ENCODE results near the gene CCHCR1. TPM values are rescaled to one million over a fixed set of nuclear protein-coding genes. Genes with fewer than 3 reads are reported as not detected.
A peak's percentile ranks its signal among the peaks of the same experiment; 100 is the strongest.

Gene CCHCR1
- total RNA-seq, 1 donor from 2014 or later = 16.3 TPM

DNA sequence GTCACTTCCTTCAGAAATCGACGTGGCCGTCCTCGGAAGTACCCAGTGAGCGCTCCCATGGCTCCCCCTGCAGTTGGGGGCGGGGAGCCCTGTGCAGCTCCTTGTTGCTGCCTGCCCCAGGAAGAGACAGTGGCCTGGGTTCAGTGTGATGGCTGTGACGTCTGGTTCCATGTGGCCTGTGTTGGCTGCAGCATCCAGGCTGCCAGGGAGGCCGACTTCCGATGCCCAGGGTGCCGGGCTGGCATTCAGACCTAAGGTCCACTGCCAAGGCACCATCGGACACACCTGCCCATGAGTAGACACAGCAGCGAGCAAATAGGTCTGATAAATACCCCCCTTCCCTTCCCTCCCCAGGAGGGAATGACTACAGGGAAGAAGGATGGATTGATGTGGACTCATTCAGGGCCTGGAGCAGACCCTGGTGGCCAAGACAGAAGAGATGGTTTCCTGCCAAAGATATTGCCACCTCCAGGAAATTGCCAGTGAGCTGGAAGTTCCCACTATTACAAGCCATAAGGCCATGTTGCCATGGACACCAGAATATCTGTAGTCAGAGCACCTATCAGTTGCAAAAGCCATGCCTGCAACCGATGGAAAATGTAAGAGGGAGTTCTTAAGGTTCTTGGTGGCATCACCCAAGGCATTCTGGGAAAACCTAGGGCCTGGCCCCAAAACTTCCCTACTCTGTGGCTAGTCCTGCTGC, 5.0 kb upstream of the CCHCR1 start:
- DNase-seq (ENCODE audit: low read depth, low spot score) = no peak

DNA sequence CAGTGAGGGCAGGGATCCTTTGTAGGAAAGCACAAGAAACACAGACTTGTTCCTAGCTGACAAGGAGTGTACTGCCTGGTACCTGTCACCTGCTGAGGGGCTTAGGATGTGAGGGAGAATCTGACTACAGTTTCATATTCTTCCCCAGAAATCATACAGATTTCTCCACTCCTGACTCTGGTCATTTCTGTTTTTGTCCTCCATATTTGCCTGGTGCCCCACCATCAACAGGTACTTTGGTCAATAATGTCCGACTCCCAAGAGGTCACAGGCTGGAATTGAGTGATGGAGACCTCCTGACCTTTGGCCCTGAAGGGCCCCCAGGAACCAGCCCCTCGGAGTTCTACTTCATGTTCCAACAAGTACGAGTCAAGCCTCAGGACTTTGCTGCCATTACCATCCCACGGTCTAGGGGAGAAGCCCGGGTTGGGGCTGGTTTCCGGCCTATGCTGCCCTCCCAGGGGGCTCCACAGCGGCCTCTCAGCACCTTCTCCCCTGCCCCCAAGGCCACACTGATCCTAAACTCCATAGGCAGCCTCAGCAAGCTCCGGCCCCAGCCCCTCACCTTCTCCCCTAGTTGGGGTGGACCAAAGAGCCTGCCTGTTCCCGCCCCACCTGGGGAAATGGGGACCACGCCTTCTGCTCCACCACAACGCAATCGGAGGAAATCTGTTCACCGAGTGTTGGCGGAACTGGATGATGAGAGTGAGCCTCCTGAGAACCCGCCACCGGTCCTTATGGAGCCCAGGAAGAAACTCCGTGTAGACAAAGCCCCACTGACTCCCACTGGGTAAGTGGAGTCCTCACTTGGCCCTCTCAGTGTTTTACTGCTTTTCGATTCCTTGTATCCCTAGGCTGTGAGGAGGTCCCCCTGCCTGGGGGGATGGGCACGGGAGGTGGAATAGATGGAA, 3.9 kb upstream of the CCHCR1 start:
- DNase-seq (ENCODE audit: low read depth, low spot score) = no peak

DNA sequence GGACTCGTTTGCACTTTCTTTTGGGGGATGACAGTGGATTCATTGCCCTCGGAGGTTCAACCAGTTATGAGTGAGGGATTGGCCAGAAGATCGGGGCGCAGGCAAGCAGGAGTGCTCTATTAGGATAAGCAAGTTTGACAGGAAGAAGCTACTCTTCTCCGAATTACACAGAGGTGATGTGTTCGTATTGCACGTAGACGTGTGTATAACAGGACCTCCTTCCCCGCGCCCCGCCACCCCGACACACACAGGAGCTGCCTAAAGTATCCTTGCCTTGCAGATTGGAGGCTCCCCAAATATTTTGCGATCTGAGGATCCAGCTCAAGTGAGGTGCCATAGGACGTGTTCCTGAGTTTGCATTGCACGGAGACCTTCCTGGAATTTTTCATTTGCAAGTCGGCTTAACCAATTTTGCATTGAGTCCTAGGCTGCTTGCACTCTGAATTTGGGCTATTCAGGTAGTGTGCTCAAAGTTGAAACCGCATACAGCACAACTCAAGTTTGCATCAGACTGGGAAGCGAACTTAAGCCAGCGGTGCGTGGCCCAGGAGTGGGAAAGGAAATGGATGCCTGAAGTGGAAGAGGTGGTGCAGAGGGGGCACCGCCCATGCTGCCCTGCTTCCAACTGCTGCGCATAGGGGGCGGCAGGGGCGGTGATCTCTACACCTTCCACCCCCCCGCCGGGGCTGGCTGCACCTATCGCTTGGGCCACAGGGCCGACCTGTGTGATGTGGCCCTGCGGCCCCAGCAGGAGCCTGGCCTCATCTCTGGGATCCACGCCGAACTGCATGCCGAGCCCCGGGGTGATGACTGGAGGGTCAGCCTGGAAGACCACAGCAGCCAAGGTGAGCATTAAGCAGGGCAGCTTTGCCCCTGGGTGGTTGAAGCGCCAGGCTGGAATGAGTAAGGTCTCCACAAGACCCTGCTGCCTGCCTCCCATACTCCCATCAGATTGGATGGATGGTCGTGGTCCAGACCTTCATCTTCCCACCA, 1.6 kb upstream of the CCHCR1 start:
- DNase-seq (ENCODE audit: low read depth, low spot score) = no peak

DNA sequence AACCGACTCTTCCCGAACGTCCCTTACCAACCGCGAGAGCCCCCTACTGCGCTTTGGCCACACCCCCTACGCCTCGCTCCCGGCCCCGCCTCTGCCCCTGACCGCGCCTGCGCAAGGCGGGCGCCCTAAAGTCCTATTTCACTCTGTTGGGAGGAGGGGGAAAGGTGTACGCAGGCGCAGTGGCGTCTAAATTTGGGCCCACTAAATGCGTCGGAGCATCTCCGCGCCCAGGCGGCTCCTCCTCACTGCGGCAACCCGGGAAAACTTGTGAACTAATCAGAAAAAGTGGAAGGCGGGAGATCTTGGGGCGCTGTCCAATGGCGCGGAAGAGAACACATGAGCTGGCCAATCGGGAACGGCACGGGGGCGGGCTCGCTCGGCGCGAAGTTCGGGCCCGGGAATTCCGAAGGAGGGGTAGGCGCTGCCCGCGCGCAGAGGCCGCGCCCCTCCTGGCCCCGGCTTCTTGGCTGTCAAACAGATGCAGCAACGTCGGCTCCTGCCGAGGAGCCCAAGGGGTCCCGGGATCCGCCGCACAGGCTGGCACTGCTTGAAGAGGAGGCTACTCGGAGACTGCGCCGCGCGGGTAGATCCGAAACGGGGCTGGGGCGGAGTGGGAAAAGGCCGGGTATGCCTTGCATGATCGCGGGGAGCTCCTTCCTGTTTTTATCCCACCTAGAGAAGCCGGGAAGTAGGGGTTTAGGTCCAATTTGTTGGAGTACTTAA, 699 bp upstream of the CCHCR1 start, which contains the start of gene TCF19:
Gene TCF19 (plus strand): TSS at position 450 of the 723 bp plus-strand sequence. CDS start 881 bp downstream, outside the sequence.
- peak; percentile 95 for DNase-seq (ENCODE audit: low read depth, low spot score)

DNA sequence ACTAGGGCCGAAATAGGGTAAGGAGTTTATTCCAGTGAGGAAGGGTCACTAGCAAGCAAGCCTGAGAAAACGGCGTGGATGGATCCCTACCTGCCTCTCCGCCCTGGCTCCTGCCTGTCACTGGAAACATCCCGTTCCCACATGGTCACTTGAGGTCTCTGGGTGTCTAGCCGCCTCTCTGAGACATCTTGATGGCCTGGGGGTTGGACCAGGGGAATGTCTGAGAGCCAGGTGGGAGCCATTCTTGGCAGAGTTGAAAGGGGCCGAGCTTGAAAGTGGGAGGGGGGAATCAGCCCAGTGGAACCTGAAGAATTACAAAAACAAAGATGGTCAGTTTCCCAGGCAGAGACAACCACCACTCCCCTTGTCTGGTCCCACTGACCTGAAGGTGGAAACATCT, 961 bp downstream of the CCHCR1 start:
- no peak for DNase-seq (ENCODE audit: low read depth, low spot score)

DNA sequence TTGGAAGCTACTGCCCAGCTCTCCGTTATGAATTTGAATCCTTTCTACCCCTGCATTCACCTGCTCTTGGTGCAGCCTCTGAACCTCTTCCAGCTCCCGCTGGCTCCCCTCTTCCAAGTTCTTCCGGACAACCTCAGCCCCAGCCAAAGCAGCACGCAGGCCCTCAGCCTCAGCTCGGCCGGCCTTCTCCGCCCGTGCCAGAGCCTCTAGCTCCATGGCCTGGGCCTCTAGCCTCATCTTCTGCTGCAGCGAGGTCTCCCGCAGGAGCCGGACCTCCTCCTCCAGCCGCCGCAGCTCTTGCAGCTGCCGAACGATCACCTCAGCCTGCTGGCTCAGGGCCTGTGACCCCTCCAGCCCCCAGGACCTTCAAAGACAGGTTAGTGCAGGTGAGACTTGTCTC, 3.2 kb downstream of the CCHCR1 start:
- DNase-seq (ENCODE audit: low read depth, low spot score) = no peak

DNA sequence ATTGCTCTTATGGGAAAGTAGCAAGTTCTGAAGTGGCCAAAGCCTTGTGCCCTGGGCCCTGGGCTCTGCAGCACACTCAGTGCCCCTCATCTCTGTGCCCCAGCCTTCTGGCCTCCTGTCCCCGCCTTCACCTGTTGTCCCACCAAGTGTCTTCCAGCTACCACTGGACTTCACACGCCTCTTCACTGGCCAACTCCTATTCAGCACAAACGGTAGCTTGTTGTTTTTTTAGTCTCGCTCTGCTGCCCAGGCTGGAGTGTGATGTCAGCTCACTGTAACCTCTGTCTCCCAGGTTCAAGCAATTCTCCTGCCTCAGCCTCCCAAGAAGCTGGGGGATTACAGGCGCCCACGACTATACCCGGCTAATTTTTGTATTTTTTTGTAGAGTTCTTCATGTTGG, 4.8 kb downstream of the CCHCR1 start:
- DNase-seq (ENCODE audit: low read depth, low spot score) = no peak

DNA sequence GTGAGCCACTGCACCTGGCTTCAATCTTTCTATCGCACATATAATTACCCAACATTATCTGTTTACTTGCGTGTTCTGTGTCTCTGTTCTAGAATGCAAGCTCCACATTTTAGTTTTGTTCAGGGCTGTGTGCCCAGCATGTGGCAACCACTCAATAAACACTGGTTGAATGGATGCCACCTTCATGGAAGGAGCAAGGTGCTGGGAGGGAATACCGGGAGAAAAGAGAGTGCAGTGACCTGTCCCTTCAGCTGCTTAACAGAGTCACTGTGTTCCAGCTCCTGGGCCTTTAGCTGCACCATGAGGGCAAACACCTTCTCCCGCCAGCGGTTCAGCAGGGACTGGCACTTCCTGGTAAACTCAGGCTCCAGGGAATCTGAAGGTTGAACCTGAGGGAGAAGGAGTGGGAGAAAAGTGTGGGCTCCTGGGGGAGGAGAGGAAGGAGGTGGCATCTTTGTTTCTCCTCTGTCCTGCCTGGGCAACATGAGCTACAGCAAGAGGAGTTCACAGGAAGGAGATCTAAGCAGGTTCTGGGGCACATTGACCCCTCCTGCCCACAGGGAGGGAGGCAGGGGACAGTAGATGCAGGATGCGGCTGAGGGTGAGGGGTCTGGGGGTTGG, 7.7 kb downstream of the CCHCR1 start:
- DNase-seq (ENCODE audit: low read depth, low spot score) = no peak

DNA sequence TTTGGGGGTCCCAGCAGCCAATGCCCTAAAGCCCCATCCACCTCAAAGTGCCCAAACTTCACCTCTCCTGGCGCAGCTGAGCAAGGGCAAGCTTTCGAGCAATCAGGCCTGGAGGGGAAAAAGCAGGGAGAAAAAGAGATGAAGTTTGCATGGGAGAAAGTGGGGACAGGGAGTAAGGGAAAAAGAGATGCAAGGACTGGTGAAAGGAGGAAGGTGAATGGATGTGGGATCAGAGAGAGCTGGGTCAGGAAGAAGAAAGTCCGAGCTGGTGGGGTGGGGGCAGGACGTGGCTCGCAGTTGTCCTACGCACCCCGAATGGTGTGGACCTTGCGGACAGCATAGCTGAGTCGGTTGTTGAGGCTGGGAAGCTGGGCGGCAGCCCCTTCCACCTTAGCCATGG, 12.2 kb downstream of the CCHCR1 start:
- DNase-seq (ENCODE audit: low read depth, low spot score) = no peak

DNA sequence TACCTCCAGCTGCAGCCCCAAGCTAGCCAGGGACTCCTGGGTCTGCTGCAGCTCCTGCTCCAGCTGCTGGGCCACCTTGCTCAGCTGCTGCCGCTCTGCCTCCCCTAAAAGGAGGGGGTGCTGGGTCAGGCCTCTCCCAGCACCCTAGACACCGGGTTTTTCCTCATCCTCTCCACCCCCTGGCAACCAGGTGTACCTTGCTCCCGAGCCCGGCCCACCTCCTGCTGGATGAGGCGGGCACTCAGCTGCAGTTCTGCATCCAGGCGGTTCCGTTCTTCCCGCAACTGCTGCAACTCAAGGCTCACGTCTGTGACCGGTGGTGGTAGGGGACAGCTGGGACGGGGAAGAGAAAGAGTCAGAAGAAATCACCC, 12.6 kb downstream of the CCHCR1 start:
- DNase-seq (ENCODE audit: low read depth, low spot score) = no peak

DNA sequence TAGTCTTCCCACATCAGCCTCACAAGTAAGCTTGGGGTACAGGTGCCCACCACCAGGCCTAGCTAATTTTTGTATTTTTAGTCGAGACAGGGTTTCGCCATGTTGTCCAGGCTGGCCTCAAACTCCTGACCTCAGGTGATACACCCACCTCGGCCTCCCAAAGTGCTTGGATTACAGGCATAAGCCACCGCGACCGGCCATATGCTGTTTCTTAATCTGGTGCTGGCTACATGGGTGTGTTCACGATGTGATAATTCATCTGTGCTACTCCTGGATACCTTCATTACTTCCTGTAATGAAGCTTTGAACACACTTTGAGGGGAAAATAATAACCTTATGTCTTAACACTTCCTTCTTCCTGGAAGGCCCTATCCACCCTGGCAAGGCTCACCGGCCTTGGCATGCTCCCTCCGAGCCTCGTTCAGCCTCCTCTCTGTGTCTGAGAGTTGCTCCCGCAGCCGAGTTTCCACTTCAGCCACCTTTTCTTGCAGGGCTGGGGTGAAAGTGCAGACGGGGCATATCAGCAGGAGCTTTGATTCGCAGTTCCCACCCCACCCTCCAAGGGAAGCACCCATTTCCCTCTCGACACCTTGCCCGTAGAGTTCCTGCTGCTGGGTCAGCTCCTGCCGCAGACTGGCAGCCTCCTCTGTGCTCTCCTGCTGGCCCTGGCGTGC, 13.2 kb downstream of the CCHCR1 start:
- no peak for DNase-seq (ENCODE audit: low read depth, low spot score)

DNA sequence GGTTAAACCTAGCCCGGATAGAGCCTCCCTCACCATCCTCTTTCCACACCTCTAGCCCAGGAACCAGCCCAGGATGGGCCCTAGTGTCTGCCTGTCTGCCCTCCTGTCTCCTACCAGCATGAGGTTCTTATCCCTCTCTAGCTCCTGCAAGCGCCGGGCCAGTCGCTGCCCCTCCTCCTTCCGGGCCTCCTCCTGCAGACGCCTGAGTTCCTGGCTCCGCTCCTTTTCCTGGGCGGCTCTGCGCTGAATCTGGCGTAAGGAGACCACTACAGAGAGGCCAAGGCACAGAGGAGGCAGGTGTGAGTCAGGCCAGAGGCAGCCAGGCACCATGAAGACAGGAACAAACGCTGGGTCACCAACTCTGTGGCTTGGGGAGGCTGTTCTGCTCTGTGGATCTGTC, 14.5 kb downstream of the CCHCR1 start:
- DNase-seq (ENCODE audit: low read depth, low spot score) = no peak

DNA sequence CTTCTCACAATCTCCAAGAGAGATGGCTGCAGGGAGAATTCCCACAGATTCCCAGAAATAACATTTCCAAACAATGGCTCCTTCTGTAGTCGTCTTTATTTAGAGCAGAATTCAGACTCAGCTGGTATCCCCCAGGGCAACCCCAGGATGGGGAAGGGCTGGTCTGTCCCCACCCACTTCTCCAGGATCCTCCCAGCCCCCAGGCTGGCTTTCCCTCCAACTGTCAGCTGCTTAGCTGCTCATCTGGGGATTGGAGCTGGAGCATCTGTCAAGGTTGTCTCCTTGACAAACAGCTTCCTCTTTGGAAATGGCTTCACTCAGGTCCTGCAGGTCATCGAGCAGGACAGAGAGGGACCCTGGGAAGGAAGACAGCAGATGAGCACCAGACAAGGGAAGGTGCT, 15.2 kb downstream of the CCHCR1 start:
- DNase-seq (ENCODE audit: low read depth, low spot score) = no peak

DNA sequence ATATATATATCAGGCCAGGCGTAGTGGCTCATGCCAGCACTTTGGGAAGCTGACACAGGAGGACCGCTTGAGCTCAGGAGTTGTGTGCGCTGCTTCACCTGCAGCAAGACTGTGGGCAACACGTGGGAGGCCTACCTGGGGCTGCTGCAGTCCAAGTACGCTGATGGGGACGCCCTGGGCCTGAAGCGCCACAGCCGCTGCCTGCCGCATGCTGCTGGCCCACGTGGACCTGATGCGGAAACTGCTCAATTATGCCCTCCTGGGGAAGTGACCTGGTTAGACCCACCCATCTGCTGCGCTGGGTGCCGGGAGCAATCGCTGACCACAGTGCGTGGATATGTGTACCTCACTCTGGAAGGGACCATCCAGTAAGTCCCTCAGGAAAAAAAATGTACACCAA, 17.0 kb downstream of the CCHCR1 start:
- no peak for DNase-seq (ENCODE audit: low read depth, low spot score)

DNA sequence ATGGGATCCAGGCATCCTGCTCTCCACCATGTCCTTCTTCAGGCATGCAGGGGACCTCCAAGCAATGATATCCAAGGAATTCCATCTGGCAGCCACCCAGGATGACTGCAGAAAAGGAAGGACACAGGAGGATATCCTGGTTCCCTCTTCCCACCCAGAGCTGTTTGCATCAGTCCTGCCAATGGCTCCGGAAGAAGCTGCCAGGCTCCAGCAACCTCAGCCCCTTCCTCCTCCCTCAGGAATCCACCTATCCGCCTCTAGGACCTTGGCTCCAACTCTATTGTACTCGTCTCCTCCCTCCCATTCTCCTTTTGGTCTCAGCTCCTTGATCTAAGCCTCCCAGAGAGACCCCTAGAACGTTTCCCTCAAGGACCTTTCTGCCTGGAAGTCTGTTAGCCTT, 18.0 kb downstream of the CCHCR1 start:
- DNase-seq (ENCODE audit: low read depth, low spot score) = no peak

DNA sequence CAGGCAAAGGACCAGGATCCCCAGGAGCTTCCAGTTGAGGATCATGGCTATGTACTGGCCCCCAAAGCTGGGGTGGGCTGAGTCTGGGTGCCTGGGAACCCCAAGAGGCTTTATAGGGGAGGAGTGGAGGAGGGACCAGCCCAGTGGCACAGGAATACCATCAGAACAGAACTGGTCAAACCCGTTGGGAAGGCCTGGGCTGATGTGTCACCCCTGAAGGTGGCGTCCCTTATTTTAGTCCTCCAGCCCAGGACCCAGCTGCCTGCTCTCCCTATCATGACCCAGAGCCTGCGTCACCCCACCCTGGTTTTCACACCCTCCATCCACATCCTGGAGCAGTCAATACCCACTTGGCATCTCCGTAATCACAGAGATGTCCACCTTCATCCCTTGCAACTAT, 18.6 kb downstream of the CCHCR1 start, which contains the start of gene PSORS1C2:
Gene PSORS1C2 (minus strand): TSS at position 85 of the 400 bp plus-strand sequence. CDS start 40 bp downstream, at position 45.
- DNase-seq (ENCODE audit: low read depth, low spot score) = no peak

DNA sequence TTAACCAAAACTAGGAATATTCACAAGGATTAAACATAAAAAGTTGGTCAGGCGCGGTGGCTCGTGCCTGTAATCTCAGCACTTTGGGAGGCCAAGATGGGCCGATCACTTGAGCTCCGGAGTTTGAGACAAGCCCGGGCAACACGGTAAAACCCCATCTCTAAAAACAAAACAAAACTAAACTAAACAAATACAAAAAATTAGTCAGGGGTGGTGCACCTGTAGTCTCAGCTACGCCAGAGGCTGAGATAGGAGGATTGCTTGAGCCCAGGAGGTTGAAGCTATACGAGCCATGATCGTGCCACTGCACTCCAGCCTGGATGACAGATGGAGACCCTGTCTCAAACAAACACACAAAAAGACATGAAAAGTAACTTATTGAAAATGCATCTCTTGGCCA, 21.9 kb downstream of the CCHCR1 start:
- DNase-seq (ENCODE audit: low read depth, low spot score) = no peak

DNA sequence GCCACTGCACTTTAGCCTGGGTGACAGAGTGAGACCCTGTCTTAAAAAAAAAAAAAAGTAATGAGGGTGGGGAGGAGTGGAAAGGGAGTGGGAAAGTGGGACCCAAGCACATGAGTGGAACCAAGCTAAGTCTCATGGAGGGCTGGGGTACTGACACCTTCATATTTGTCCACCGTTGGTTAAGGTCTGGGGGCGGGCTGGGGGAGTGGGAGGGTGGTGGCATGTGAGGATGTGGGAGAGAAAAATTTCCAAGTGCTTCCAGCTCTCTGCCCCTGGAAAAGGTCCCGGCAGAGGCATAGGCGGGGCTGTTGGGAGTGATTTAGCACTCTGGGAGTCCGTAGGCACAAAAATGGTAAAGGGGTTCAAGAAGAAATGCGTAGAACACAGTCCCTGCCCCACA, 24.8 kb downstream of the CCHCR1 start:
- DNase-seq (ENCODE audit: low read depth, low spot score) = no peak

DNA sequence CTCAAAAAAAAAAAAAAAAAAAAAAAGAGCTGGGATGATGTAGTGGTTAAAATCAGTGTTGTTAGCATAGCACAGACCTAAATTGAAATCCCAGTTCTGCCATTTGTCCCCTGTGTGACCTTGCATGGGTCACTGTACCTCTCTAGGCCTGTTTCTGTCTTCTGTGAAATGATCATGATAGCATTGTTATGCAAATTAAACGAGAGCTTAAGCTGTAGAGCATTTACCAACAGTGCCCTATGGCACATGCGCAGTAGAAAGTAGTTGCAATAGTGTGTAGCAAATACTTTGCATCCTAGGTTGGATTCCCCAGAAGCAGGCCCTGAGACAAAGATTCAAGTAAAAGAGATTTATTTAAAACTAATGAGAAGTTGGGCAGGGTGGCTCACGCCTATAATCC, 26.0 kb downstream of the CCHCR1 start:
- DNase-seq (ENCODE audit: low read depth, low spot score) = no peak

DNA sequence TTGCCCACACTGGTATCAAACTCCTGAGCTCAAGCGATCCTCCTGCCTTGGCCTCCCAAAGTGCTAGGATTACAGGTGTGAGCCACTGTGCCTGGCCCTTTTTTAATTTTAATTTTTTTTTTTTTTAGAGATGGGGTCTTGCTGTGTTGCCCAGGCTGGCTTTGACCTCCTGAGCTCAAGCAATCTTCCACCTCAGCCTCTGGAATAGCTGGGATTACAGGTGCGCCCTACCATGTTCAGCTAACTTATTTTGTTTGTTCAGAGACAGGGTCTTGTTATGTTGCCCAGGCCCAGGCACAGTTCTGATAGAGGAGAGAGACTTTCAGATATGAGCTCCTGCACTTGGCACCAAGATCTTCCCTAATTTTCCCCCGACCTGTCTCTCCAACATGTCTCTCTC, 26.9 kb downstream of the CCHCR1 start:
- DNase-seq (ENCODE audit: low read depth, low spot score) = no peak

All from pulmonary artery endothelial cell (primary cell).